ENCODE data around the gene SLC2A1. TPM values are rescaled to one million over a fixed set of nuclear protein-coding genes. Genes with fewer than 3 reads are reported as not detected.
A peak's percentile ranks its signal among the peaks of the same experiment; 100 is the strongest.

SLC2A1 gene
- total and polyA plus RNA-seq, 2 of the 13 experiments (the other 11 are each of a cell fraction or from before 2014, with no cell fraction given), result 125 to 423 TPM

DNA sequence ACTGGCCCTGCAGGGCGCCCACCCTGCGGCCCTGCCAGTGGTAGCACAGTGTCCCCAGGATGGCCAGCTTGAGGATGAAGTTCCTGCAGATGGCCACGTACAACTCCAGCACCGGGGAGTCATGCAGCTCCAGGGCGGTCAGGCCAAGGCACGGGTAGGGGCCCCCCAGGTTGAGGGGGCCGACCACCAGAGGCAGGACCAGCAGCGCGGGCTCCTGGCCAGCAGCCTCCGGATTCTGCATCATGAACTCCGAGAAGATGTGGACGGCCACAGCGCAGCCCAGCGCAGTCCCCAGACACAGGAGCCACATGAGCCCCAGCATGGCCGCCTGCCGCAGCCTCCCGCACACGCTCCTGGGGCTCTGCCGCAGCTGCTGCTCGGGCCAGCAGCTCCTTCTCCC lies 71.3 kb downstream of the SLC2A1 start:
- ATAC-seq (peak; percentile 25; the same call in 2 of the 3 replicates), DNase-seq (ENCODE audit: low spot score) (no peak), FAIRE-seq (no peak)
- Histone ChIP-seq H3K4me3 (replicated peaks in 1 of 3; ENCODE audit: insufficient read depth in 1 of 3, low read depth in 2 of 3, low read length in 3 of 3) (no peak overlapping the region), H3K4me2 (ENCODE audit: low read depth, low read length) (no peak overlapping the region), H3K27me3 (ENCODE audit: control insufficient read depth in 1 of 2, insufficient read depth in 2 of 2, low read length in 2 of 2) (peaks cover 5 to 14% of the 10 kb centered on the region in 2 experiments; a peak in 4 of 5 replicates), H3K9me3 (ENCODE audit: low read length) (no peaks in the 10 kb centered on the region), H3K9ac (ENCODE audit: insufficient read depth, low read depth, low read length) (no peak overlapping the region), H3K36me3 (replicated peaks in 1 of 2; ENCODE audit: control insufficient read depth in 1 of 2, insufficient read depth in 2 of 2, low read length in 2 of 2) (no peaks in the 10 kb centered on the region), H3K27ac (ENCODE audit: extremely low read length, insufficient read depth, low read length) (no peak overlapping the region), H4K20me1 (ENCODE audit: insufficient read depth, low read length) (no peaks in the 10 kb centered on the region), H2AFZ (ENCODE audit: low read length) (no peak overlapping the region), H3K79me2 (ENCODE audit: insufficient read depth, low read length) (no peaks in the 10 kb centered on the region), H3K4me1 (ENCODE audit: insufficient read depth, low read length) (no peaks in the 10 kb centered on the region)
- ChIA-PET POLR2A (no interaction called here), CTCF (ENCODE audit: low intra/inter-chr PET ratio, low total read pairs) (no interaction called here)
- BruUV-seq (replicated peaks), result no TSS peak
- TF ChIP-seq KLF15 (CRISPR knock-in tag; IDR thresholded peaks at IDR 0.05; ENCODE audit: borderline replicate concordance), result no peak
- TF ChIP-seq TAF1 (CRISPR knock-in tag; IDR thresholded peaks at IDR 0.05), result no peak
- no peak for TF ChIP-seq ZNF841 (CRISPR knock-in tag; IDR thresholded peaks at IDR 0.05; ENCODE audit: borderline replicate concordance)
- TF ChIP-seq, protein P1, sequence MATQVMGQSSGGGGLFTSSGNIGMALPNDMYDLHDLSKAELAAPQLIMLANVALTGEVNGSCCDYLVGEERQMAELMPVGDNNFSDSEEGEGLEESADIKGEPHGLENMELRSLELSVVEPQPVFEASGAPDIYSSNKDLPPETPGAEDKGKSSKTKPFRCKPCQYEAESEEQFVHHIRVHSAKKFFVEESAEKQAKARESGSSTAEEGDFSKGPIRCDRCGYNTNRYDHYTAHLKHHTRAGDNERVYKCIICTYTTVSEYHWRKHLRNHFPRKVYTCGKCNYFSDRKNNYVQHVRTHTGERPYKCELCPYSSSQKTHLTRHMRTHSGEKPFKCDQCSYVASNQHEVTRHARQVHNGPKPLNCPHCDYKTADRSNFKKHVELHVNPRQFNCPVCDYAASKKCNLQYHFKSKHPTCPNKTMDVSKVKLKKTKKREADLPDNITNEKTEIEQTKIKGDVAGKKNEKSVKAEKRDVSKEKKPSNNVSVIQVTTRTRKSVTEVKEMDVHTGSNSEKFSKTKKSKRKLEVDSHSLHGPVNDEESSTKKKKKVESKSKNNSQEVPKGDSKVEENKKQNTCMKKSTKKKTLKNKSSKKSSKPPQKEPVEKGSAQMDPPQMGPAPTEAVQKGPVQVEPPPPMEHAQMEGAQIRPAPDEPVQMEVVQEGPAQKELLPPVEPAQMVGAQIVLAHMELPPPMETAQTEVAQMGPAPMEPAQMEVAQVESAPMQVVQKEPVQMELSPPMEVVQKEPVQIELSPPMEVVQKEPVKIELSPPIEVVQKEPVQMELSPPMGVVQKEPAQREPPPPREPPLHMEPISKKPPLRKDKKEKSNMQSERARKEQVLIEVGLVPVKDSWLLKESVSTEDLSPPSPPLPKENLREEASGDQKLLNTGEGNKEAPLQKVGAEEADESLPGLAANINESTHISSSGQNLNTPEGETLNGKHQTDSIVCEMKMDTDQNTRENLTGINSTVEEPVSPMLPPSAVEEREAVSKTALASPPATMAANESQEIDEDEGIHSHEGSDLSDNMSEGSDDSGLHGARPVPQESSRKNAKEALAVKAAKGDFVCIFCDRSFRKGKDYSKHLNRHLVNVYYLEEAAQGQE (IDR thresholded peaks at IDR 0.05; ENCODE audit: borderline replicate concordance in 1 of 2, low read depth in 1 of 2, low read length in 2 of 2), result no peak
- TF ChIP-seq MED13 (CRISPR knock-in tag; IDR thresholded peaks at IDR 0.05), result no peak
- no peak for TF ChIP-seq TMF1 (CRISPR knock-in tag; IDR thresholded peaks at IDR 0.05; ENCODE audit: low read depth)
- TF ChIP-seq ZNF772 (CRISPR knock-in tag; IDR thresholded peaks at IDR 0.05), result no peak
- TF ChIP-seq ZNF24 (IDR thresholded peaks at IDR 0.05), result no peak
- TF ChIP-seq GFI1 (CRISPR knock-in tag; IDR thresholded peaks at IDR 0.05; ENCODE audit: borderline replicate concordance), result no peak
- no peak for TF ChIP-seq SMAD9 (CRISPR knock-in tag; IDR thresholded peaks at IDR 0.05)
- no peak for TF ChIP-seq ZNF577 (CRISPR knock-in tag; IDR thresholded peaks at IDR 0.05; ENCODE audit: borderline replicate concordance, low read depth)
- TF ChIP-seq SPEN (CRISPR knock-in tag; IDR thresholded peaks at IDR 0.05; ENCODE audit: low read depth), result no peak
- TF ChIP-seq MAFG (CRISPR knock-in tag; IDR thresholded peaks at IDR 0.05), result no peak
- in situ Hi-C loops (cut with HindIII; ENCODE audit: extremely low pct_ligation_motif_present, low pct_unique_long_range_greater_than_20kb), result no loop called here
- 100% methylated on average over 1 of the region's 20 CpGs for WGBS (ENCODE audit: low lambda C conversion rate)
- intact Hi-C loops (cut with micrococcal nuclease; ENCODE audit: unreplicated experiment), result no loop called here
